HG03045 (cell line): Measurements from ENCODE around the gene AMBP.

ENCODE experiments used
- ATAC-seq: cut with Tn5 transposase; IDR thresholded peaks from one replicate; pipeline ENCODE4 v1.9.1; 2021; ENCODE audit warnings: mild to moderate bottlenecking, moderate library complexity; ENCODE audit not compliant: unreplicated experiment

AMBP gene

DNA sequence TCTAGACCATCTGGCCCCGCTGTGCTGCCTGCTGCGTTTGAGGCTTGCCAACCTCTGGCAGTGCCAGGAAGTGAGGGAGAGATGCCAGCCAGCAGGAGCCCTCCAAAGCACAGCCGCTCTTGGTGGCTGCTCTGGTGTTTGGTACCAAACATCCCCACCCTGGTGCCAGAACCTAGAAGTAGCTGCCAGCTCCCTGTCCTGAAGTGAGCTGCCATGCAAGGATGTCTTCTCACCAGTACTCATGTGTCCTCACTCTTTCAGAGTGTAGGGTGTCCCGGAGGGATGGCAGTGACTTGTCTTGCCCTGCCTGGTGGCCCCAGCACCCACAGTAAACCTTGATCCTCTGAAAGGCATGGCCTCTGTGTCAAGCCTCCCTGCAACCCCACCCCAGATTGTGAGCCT is 43.4 kb downstream of the AMBP start:
- ATAC-seq: no peak

DNA sequence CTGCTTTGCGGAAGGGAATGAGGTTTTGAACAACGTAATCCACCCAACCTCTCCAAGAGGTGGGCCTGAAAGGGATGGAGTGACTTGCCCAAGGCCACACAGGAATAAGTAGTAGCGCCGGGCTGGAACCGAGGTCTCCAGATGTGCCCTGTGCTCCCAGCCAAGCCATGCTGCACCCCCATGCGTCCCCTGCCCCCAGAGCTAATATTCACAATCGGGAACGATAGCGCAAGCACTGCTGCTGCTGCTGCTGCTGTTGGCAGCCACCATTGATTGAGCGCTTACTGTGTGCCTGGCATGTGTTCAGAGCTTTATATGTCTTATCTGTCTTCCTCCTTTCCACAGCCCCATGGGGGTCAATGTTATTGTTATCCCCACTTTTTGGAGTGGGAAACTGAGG is 43.9 kb downstream of the AMBP start:
- ATAC-seq: no peak

DNA sequence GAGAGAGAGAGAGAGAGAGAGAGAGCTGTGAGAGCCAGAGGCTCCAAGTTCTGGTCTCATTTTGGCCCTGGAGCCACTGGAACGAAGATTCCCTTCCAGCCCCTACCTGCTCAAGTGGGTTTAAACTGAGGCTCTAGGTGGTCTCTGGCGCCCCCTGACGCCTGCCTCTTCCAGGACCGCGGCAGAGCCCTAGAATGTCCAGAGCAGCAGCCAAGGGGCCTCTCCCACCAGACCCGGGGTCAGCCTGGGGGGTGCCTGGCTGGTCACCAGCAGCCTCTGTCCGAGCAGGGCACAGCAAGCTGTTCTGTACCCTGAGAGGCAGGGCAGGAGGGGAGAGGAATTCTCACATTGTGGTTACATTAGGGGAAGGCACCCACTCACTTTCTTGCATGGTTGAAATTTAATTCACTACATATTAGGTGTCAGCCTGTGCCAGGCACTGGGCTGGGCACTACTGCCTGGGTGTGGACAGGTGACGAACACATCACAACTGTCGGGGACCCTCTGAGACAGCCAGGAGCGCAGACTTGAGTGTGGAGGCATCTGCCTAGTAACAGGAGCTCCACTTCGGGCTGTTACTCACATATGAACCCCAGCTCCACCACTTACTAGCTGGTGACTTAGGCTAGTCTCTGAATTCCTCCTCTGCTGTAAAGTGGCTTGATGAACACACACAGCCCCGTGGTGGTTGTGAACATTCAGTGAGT is 44.5 kb downstream of the AMBP start:
- ATAC-seq: no peak

- no peak for ATAC-seq
These were observed 45.9 kb downstream of the AMBP start for GRCh38 chr9:114031948-114032840.

DNA sequence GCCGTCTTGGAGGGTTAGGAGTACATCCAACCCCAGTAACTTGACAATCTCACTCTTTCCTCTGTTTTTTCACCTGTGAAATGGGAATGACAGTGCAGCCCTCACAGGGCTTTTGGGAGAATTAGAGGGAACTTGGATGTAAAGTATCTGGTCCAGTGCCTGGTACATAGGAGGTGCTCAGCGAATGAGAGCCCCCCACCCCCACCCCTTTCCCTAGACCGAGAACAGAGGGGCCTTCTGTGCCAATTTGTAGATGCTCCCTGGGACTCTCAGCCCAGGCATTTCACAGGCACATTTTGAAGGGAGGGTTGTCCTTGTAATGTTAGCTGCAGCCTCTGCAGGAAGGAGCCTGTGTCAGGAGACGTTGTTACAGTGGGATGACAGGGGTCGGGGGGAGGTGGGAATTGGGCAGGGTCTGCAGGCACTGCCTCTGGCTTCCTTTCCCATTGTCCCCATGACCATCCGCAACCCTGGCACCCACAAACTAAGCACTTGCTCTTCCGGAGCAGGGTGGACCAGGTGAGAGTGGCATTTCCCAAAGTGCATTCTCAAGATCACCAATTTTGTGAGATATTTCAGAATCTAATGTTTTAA is 47.0 kb downstream of the AMBP start:
- no peak for ATAC-seq

DNA sequence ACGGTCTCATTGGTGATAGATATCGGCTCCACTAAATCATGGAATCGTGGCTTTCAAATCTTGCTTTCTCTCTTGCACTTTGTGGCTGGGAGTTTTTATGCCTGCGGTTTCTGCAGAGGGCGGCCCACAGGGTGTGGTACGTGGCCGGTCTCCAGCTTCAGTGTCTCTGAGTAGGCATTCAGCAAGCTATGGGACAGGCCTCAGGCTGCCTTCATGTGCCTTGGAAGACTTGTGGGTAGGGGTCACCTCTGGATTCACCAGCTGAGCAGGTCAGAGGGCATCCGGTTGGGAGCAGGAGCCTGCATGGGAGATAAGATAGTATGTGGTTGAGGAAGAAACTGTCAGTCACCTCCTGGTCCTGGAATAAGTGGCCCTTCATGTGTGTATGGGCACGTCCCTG is 47.7 kb downstream of the AMBP start:
- no peak for ATAC-seq

DNA sequence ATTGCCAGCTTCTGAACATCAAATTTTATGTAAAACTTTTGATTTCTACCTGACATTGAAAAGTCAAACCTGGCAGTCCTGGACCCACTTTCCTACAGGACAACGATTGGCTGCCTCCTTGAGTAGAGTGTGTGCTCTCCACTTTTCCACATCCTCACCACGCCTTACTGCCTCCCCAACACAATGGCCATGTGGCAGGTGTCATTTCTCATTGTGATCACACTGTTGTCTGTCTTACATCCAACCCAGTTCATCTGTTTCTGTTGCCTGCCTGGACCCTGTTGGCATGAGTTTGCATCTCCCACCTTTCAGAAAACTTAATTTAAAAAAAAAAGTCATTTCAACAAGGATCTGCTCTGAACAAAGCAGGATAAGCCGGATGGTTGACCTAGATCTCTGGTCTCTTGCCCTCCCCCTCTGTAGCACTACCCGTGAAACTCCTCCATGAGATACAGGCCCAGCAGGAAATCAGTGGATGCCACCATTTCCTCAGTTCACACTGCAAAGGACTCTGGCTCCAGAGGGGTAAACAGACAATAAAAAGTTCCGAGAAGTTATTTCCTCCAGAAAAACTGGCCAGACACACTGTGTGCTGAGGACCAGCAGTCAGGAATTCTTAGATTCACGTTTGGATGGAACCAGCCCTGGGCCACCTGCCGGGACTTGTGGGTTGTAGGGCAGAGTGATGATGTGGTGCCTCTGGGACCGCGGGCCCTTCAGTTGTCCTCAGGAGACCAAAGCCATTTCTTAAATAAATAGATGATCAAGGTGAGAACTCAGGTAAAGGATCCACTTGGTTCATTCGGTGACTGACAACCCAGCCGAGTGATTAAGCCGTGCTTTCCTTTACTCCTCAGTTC is 48.6 kb downstream of the AMBP start:
- ATAC-seq: no peak

DNA sequence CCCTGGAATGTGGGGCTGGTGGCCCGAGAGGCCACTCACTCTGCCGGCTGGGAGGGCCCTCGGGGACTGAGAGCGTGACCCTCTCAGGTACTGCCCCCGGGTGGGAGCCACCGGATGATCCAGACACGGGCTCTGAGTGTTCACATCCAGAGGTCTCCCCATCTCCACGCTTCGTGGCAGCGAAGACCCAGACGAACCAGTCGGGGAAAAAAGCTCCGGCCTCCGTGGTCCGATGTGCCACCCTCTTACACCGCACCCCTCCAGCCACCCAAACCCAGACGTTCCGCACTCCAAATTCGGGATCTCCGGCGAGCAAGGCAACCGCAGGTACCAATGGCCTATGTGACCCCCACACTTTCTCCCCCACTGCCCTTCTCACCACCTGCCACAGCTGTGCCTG is 49.5 kb downstream of the AMBP start:
- ATAC-seq: no peak

DNA sequence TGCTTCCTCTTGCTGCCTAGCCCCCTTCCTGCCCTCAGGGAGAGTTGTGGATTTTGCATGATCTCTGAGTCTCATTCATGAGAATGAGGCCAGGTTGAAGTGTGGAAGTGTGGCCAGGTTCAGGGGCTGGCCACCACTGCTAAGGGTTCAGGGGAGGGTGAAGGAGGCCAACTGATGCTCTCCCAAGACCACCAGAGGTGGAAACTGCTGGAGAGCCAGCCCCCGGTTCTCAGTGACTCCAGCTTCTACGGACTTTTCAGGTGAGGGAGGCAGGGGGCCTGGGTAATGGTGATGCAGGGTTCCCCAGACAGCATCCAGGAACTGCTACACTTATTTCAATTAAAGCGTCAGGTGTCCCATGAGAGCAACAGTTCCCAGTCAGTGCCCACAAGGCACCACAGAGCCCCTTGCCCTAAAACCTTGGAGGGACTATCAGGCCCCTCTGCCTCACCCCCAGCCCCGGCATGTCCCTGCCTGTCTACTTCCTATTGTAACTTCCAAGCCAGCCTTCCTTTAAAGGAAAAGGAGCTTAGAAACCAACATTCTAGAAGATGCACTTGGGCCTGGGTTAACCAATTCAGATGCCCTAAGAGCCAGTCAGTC is 50.1 kb downstream of the AMBP start:
- ATAC-seq: no peak

GRCh38 chr9:114027159-114027862 is 50.8 kb downstream of the AMBP start:
- ATAC-seq: no peak

- ATAC-seq: no peak
These were observed 51.8 kb downstream of the AMBP start for GRCh38 chr9:114026335-114026734.

DNA sequence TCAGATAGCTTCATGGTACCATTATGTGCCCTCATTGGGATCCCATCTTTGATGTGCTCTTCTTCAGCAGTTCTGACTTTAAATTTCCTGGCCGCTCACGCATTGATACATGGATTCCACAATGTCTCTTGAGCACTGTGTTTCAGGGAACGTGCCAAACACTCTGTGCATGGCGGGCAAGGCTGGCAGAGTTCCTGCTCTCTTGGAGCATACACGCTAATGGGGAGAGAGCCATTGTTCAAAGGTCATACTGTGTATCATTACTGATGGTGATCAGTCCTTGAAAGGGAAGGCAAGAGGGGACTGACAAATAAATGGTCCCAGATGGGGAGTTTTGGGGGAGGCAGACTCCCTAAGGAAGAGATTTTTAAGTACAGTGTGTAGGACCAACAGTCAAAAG is 52.3 kb downstream of the AMBP start:
- ATAC-seq: no peak

GRCh38 chr9:114025196-114025753 is 52.8 kb downstream of the AMBP start:
- no peak for ATAC-seq

DNA sequence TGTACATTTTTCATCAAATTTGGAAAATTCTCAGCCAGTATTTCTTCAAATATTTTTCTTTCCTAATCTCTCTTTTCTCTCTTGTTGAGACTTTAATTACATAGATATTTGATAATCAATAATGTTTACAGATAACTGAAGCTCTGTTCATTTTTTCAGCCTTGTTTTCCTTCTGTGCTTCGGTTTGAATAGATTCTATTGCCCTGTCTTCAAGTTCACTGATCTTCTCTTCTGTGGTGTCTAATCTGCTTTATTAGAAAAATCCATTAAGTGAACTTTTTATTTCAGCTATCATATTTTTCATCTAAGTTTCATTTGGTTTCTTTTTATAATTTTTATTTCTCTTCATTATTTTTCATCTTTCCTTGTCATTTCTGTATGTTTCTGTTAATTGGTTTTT is 54.1 kb downstream of the AMBP start:
- no peak for ATAC-seq

- ATAC-seq: no peak
These were observed 56.5 kb downstream of the AMBP start for GRCh38 chr9:114021578-114021977.

- ATAC-seq: no peak
These were observed 60.1 kb downstream of the AMBP start for GRCh38 chr9:114017741-114018715.

GRCh38 chr9:114016629-114017423 is 61.3 kb downstream of the AMBP start:
- no peak for ATAC-seq

DNA sequence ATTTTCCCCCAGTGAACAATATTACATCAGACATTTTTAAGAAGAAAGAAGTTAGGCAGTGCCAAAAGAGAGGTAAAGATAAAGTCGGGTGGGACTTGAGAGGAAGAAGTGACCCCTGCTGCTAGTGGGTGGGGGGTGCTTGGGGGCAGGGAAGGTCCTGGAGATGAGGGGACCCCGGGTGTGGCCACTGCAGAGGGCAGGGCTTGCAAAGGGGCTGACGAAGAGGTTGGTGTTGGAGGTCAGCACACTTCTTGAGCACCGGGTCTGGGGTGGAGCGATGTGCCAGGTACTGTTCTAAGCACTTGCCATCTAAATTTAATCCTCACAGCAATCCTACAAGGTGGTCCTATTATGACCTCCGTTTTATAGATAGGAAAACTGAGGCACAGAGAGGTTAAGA is 62.0 kb downstream of the AMBP start:
- no peak for ATAC-seq
